Measurements from ENCODE around the gene ARL2BP.

Gene ARL2BP

DNA sequence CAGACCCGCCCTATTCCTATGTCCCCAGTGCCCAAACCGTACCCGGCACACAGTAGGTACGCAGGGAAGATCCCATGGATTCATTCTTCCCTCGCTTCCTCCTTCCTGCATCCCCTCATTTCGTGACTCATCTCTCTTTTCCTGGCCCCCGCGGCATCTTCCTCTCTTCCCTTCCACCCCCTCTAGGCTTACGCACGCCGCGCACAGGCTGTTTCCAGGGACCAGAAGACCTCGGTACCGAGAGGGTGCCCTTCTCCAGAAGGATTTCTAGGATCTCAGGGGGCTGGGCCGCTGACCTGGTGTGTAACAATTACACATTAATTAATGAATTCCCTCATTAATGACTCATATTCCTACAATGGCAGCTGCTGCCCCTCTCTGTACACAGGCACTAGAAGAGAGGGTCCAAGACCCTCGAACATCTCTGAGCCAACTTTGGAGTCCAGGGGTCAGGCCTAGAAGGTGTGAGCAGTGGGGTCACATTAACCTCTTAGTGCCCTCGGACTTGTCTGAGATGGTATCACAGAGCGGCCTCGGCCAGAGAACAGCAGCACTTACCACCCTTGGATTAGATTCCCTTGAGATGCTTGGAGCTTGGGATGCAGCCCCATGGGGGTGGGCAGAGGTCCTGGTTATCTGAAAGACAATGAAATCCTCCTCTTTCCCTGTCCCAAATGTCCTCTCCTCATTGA, 56.2 kb downstream of the ARL2BP start:
- POLR2A ChIA-PET: interaction anchor here (0.9 to 1.3 kb wide), 2 partner anchors 15 to 116 kb away, joined by 3 to 4 read pairs; no protein-coding TSS in a partner anchor
- TF ChIP-seq, protein P1, sequence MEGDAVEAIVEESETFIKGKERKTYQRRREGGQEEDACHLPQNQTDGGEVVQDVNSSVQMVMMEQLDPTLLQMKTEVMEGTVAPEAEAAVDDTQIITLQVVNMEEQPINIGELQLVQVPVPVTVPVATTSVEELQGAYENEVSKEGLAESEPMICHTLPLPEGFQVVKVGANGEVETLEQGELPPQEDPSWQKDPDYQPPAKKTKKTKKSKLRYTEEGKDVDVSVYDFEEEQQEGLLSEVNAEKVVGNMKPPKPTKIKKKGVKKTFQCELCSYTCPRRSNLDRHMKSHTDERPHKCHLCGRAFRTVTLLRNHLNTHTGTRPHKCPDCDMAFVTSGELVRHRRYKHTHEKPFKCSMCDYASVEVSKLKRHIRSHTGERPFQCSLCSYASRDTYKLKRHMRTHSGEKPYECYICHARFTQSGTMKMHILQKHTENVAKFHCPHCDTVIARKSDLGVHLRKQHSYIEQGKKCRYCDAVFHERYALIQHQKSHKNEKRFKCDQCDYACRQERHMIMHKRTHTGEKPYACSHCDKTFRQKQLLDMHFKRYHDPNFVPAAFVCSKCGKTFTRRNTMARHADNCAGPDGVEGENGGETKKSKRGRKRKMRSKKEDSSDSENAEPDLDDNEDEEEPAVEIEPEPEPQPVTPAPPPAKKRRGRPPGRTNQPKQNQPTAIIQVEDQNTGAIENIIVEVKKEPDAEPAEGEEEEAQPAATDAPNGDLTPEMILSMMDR (IDR thresholded peaks at IDR 0.05; ENCODE audit: insufficient read depth, low read length, missing control alignments): no peak
- H3K4me3 ChIP-seq (ENCODE audit: low read depth, low read length): peak overlapping the region; percentile 35
- CTCF ChIA-PET: interaction anchor here (0.6 to 27.9 kb wide), 22 partner anchors 10 to 221 kb away, joined by 3 to 923 read pairs (median 4); partner anchors contain the start of genes CCL17, CIAPIN1 and COQ9
- no peak for DNase-seq (ENCODE audit: low read depth, low spot score)
